CD4-positive, alpha-beta T cell (primary cell): ENCODE results near the gene C1QC. TPM values are rescaled to one million over a fixed set of nuclear protein-coding genes. Genes with fewer than 3 reads are reported as not detected.
"Not testable (repeated sequence)": the region's sequence is repeated elsewhere in the genome, so short reads cannot be mapped to it uniquely, and the experiment has no call there.

Source experiments
- ATAC-seq: fragments of 200-7000 bp; cut with Tn5 transposase; one replicate; pipeline ENCODE4 v1.10.0; 2022; ENCODE audit warnings: mild to moderate bottlenecking; ENCODE audit not compliant: poor library complexity
- CTCF ChIA-PET: fragments of 350-600 bp; sonication (Branson Sonifier 250); formaldehyde crosslinking; loops from one replicate; lab custom pipeline; 2021; ENCODE audit warnings: antibody characterized with exemption, inconsistent platforms; lab: Charles Lee
- POLR2A ChIA-PET: fragments of 350-600 bp; sonication (Branson Sonifier 250); formaldehyde crosslinking; loops from one replicate; lab custom pipeline; 2021; ENCODE audit warnings: antibody characterized with exemption, inconsistent platforms; lab: Charles Lee
- DNase-seq, 14 experiments: peaks; one replicate each; pipeline ENCODE4 v3.0.0-alpha.2; 2013 to 2020; ENCODE audit warnings: mixed read lengths in 2 of 14
- H3K27ac ChIP-seq, 2 donors: one replicate each; pipeline versions ENCODE4 v1.5.1 to v1.7.0; 2013; ENCODE audit warnings: low read length in 2 of 2, low read depth in 1 of 2, mild to moderate bottlenecking in 1 of 2
- H3K27me3 ChIP-seq, 2 experiments: 1 replicate in 1 of 2; 2 replicates in 1 of 2; pipeline versions ENCODE4 v1.6.1 to v1.7.0; 2013; ENCODE audit warnings: low read length in 2 of 2, control low read depth in 1 of 2, mild to moderate bottlenecking in 1 of 2, moderate library complexity in 1 of 2; ENCODE audit not compliant: insufficient read depth in 2 of 2, control insufficient read depth in 1 of 2
- H3K36me3 ChIP-seq: one replicate; pipeline ENCODE4 v1.6.1; 2013; ENCODE audit warnings: low read length, control low read depth; ENCODE audit not compliant: insufficient read depth
- H3K4me1 ChIP-seq: one replicate; pipeline ENCODE4 v1.6.1; 2013; ENCODE audit warnings: low read length, control low read depth; ENCODE audit not compliant: insufficient read depth
- H3K4me3 ChIP-seq: one replicate; pipeline ENCODE4 v1.5.1; 2013; ENCODE audit warnings: mild to moderate bottlenecking, low read length, moderate library complexity
- H3K9me3 ChIP-seq, 2 experiments: 1 replicate in 1 of 2; 2 replicates in 1 of 2; pipeline versions ENCODE4 v1.6.1 to v1.7.0; 2013; ENCODE audit warnings: low read length in 2 of 2, mild to moderate bottlenecking in 2 of 2, control low read depth in 1 of 2, moderate library complexity in 1 of 2; ENCODE audit not compliant: control insufficient read depth in 1 of 2, insufficient read depth in 1 of 2
- H3K27ac Mint-ChIP-seq: one replicate; pipeline ENCODE4 v1.8.0; 2020; ENCODE audit warnings: mixed read lengths
- H3K27me3 Mint-ChIP-seq: one replicate; pipeline ENCODE4 v1.8.0; 2021; ENCODE audit warnings: mixed read lengths
- H3K36me3 Mint-ChIP-seq: one replicate; pipeline ENCODE4 v1.8.0; 2021; ENCODE audit warnings: low read depth, mixed read lengths
- H3K4me1 Mint-ChIP-seq: one replicate; pipeline ENCODE4 v1.8.0; 2021; ENCODE audit warnings: low read depth, mixed read lengths
- H3K4me3 Mint-ChIP-seq: one replicate; pipeline ENCODE4 v1.8.0; 2020; ENCODE audit warnings: mild to moderate bottlenecking, mixed read lengths
- H3K9me3 Mint-ChIP-seq: one replicate; pipeline ENCODE4 v1.8.0; 2020; ENCODE audit warnings: mixed read lengths
- intact Hi-C, 2 experiments: fragments of 100-400 bp; cut with DNase I in 1 of 2; cut with micrococcal nuclease in 1 of 2; formaldehyde crosslinking; loops; one replicate each; pipeline versions ENCODE4 v1.15.1 to v1.9.0; 2023 to 2025; cut with DNase I, micrococcal nuclease
- total RNA-seq, 174 experiments: library from RNA in 2 of 174; stranded (reverse) in 2 of 174; gene quantifications; one replicate each; pipeline ENCODE4 v1.2.3 and lab custom pipeline; 2021 to 2026
- TF ChIP-seq, protein P1 (sequence below): fragments of 200-600 bp; IDR thresholded peaks from one replicate; pipeline ENCODE4 v1.8.0; 2022; ENCODE audit warnings: antibody characterized with exemption, mild to moderate bottlenecking

C1QC gene
- total RNA-seq, 2 experiments from 2014 or later: not detected

- Histone ChIP-seq H3K9me3 (no peaks in the 10 kb centered on the region), H3K36me3 (no peaks in the 10 kb centered on the region), H3K27ac (no peak overlapping the region), H3K4me3 (no peak overlapping the region), H3K4me1 (no peaks in the 10 kb centered on the region), H3K27me3 (peaks cover 0 to 8% of the 10 kb centered on the region in 2 experiments)
- no peak for DNase-seq
- TF ChIP-seq, protein P1, sequence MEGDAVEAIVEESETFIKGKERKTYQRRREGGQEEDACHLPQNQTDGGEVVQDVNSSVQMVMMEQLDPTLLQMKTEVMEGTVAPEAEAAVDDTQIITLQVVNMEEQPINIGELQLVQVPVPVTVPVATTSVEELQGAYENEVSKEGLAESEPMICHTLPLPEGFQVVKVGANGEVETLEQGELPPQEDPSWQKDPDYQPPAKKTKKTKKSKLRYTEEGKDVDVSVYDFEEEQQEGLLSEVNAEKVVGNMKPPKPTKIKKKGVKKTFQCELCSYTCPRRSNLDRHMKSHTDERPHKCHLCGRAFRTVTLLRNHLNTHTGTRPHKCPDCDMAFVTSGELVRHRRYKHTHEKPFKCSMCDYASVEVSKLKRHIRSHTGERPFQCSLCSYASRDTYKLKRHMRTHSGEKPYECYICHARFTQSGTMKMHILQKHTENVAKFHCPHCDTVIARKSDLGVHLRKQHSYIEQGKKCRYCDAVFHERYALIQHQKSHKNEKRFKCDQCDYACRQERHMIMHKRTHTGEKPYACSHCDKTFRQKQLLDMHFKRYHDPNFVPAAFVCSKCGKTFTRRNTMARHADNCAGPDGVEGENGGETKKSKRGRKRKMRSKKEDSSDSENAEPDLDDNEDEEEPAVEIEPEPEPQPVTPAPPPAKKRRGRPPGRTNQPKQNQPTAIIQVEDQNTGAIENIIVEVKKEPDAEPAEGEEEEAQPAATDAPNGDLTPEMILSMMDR: no peak
- ChIA-PET POLR2A (no interaction called here), CTCF (no interaction called here)
- Mint-ChIP-seq H3K27ac (no peak overlapping the region), H3K9me3 (no peaks in the 10 kb centered on the region), H3K27me3 (peaks cover 52% of the 10 kb centered on the region), H3K4me3 (no peak overlapping the region), H3K4me1 (no peaks in the 10 kb centered on the region), H3K36me3 (no peaks in the 10 kb centered on the region)
- no peak for ATAC-seq
- intact Hi-C loops: no loop called here
These were observed 23.0 kb downstream of the C1QC start for GRCh38 chr1:22666412-22666811.

- H3K27me3 Mint-ChIP-seq: peaks cover 63% of the 10 kb centered on the region
- H3K9me3 Mint-ChIP-seq, H3K4me1 ChIP-seq, H3K4me1 Mint-ChIP-seq, POLR2A ChIA-PET, H3K27ac ChIP-seq, H3K36me3 ChIP-seq, H3K27ac Mint-ChIP-seq, H3K4me3 ChIP-seq, H3K9me3 ChIP-seq, H3K36me3 Mint-ChIP-seq, ATAC-seq, CTCF ChIA-PET, H3K4me3 Mint-ChIP-seq, DNase-seq, intact Hi-C loops: not testable (repeated sequence)
- H3K27me3 ChIP-seq: peaks cover 13 to 17% of the 10 kb centered on the region in 2 experiments
These were observed 25.4 kb downstream of the C1QC start for GRCh38 chr1:22668840-22669239.

DNA sequence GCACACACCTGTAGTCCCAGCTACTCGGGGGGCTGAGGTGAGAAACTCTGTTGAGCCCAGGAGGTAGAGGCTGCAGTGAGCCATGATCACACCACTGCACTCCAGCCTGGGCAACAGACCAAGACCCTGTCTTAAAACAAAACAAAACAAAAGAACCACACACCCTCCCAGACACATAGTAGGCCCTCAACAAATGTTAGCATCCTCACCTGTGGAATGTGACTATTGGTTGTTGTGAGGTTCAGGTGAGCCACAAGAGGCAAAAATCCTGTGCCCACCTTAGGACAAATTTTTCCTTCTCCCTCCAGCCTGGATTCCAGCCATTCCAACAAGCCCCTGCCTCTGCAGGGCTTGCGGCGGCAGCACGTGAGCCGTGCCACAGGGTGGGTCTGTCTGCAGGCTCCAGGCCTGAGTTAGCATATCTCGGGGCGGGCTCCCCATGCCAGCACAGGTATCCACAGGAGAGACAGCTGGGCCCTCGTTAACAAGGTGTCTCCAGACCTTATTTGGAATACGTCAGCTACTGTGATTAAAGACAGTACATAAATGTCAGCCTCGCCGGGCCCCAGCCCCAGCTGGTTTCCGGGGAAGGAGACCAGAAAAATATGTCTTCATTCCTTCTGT lies 27.0 kb downstream of the C1QC start:
- POLR2A ChIA-PET: no interaction called here

More for the DNA sequence above, 27.0 kb downstream of the C1QC start:
- H3K4me3 ChIP-seq: no peak overlapping the region
- no peak overlapping the region for H3K27ac ChIP-seq
- H3K27me3 ChIP-seq: peaks cover 17 to 19% of the 10 kb centered on the region in 2 experiments
- CTCF ChIA-PET: no interaction called here
- no peaks in the 10 kb centered on the region for H3K36me3 ChIP-seq
- DNase-seq (no peak), ATAC-seq (no peak)
- TF ChIP-seq, protein P1: no peak
- Mint-ChIP-seq H3K9me3 (no peaks in the 10 kb centered on the region), H3K27me3 (peaks cover 77% of the 10 kb centered on the region), H3K4me3 (no peak overlapping the region), H3K27ac (no peak overlapping the region), H3K4me1 (no peaks in the 10 kb centered on the region), H3K36me3 (no peaks in the 10 kb centered on the region)
- H3K4me1 ChIP-seq: no peaks in the 10 kb centered on the region
- H3K9me3 ChIP-seq: peaks cover 0 to 5% of the 10 kb centered on the region in 2 experiments
- intact Hi-C loops: no loop called here
